ENCODE data around the gene GOLGA6L7.

GRCh38 chr15:28888900-28889299 is 40.5 kb upstream of the GOLGA6L7 start:
- TF ChIP-seq GATA2 (IDR thresholded peaks at IDR 0.05; ENCODE audit: low read depth, low read length) (no peak), GATA3 (IDR thresholded peaks at IDR 0.05; ENCODE audit: low read depth, low read length) (no peak)
